K562 (cell line): ENCODE measurements around the gene CENPA. TPM values are rescaled to one million over a fixed set of nuclear protein-coding genes. Genes with fewer than 3 reads are reported as not detected.

Experiments used
- ATAC-seq: fragments of 200-7000 bp; cut with Tn5 transposase; 3 replicates; pipeline ENCODE4 v1.9.1; 2020; ENCODE audit warnings: moderate library complexity
- BruUV-seq: library from RNA; stranded (reverse); fragments of 400-500 nt; replicated peaks from 2 replicates; lab custom pipeline; 2021; lab: Mats Ljungman, UMichigan
- CTCF ChIA-PET: fragments of 300-600 bp; formaldehyde crosslinking; extraction: SDS; loops from one replicate; lab custom pipeline; 2021; ENCODE audit warnings: low intra/inter-chr PET ratio; lab: Yijun Ruan, JAX
- POLR2A ChIA-PET: fragments of 300-600, 350-650 bp; sonication (Branson Sonifier 250); formaldehyde crosslinking; extraction: SDS; loops from one replicate; lab custom pipeline; 2021; ENCODE audit warnings: antibody characterized with exemption, inconsistent platforms; lab: Yijun Ruan, JAX
- DNase-seq, 4 experiments: peaks; one replicate each; pipeline versions ENCODE4 v3.0.0 to v3.0.0-alpha.2; 2011 to 2018; ENCODE audit warnings: low spot score in 3 of 4, mixed read lengths in 3 of 4; ENCODE audit errors: extremely low read depth in 1 of 4
- FAIRE-seq: peaks from 2 replicates; lab custom pipeline; 2011; peaks lifted over from hg19 to GRCh38; lab: Jason Lieb, UNC
- H2AFZ ChIP-seq: 2 replicates; pipeline ENCODE4 v1.6.0; 2011; ENCODE audit warnings: low read depth, low read length, control low read depth, inconsistent platforms
- H3K27ac ChIP-seq: fragments of 200-600 bp; 3 replicates; pipeline ENCODE4 v1.8.0; 2011; ENCODE audit warnings: low read depth, mild to moderate bottlenecking, control low read depth, inconsistent platforms, low read length, moderate library complexity, mixed read lengths; ENCODE audit errors: extremely low read depth
- H3K27me3 ChIP-seq, 2 experiments: fragments of 300-600 bp in 1 of 2; 2 replicates in 1 of 2; 3 replicates in 1 of 2; pipeline versions ENCODE4 v1.6.0 to v1.8.0; 2011; ENCODE audit warnings: inconsistent platforms in 2 of 2, low read length in 2 of 2, mild to moderate bottlenecking in 1 of 2, mixed read lengths in 1 of 2, moderate library complexity in 1 of 2; ENCODE audit not compliant: control insufficient read depth in 2 of 2, insufficient read depth in 2 of 2
- H3K36me3 ChIP-seq: fragments of 300-600 bp; 3 replicates; pipeline ENCODE4 v1.8.0; 2011; ENCODE audit warnings: mild to moderate bottlenecking, low read length, inconsistent platforms; ENCODE audit not compliant: control insufficient read depth, insufficient read depth
- H3K4me1 ChIP-seq, 2 experiments: fragments of 200-600 bp in 1 of 2; replicated peaks in 1 of 2; 2 replicates in 1 of 2; 3 replicates in 1 of 2; pipeline versions ENCODE4 v1.5.1 to v1.8.0; 2011; ENCODE audit warnings: inconsistent platforms in 2 of 2, low read length in 2 of 2, mild to moderate bottlenecking in 1 of 2, mixed read lengths in 1 of 2, moderate library complexity in 1 of 2; ENCODE audit not compliant: control insufficient read depth in 2 of 2, insufficient read depth in 2 of 2
- H3K4me2 ChIP-seq: 2 replicates; pipeline ENCODE4 v1.6.1; 2011; ENCODE audit warnings: low read length, control low read depth, inconsistent platforms, mixed read lengths; ENCODE audit not compliant: insufficient read depth
- H3K4me3 ChIP-seq: fragments of 200-600 bp; sonication (generic), shearing (Covaris generic); 2 replicates; pipeline ENCODE4 v1.5.1; 2016; ENCODE audit warnings: control low read depth, inconsistent platforms
- H3K79me2 ChIP-seq: fragments of 200-600 bp; 3 replicates; pipeline ENCODE4 v1.8.0; 2011; ENCODE audit warnings: low read length, inconsistent platforms; ENCODE audit not compliant: control insufficient read depth, insufficient read depth
- H3K9ac ChIP-seq, 2 experiments: 2 replicates each; pipeline versions ENCODE4 v1.6.0 to v1.6.1; 2011; ENCODE audit warnings: low read depth in 2 of 2, low read length in 2 of 2, control low read depth in 1 of 2, inconsistent platforms in 1 of 2, mild to moderate bottlenecking in 1 of 2, mixed read lengths in 1 of 2; ENCODE audit not compliant: insufficient read depth in 1 of 2
- H3K9me1 ChIP-seq: one replicate; pipeline ENCODE4 v1.6.0; 2011; ENCODE audit warnings: inconsistent platforms, mild to moderate bottlenecking, low read length, moderate library complexity; ENCODE audit not compliant: control insufficient read depth, insufficient read depth
- H3K9me3 ChIP-seq: replicated peaks from 2 replicates; pipeline ENCODE4 v1.5.1; 2011; ENCODE audit warnings: low read depth, low read length, inconsistent platforms; ENCODE audit not compliant: control insufficient read depth, insufficient read depth
- H4K20me1 ChIP-seq: replicated peaks from 2 replicates; pipeline ENCODE4 v1.6.1; 2011; ENCODE audit warnings: low read length, inconsistent platforms, mixed read lengths; ENCODE audit not compliant: control insufficient read depth, insufficient read depth
- CC2D1A ChIP-seq: fragments of 450-650 bp; IDR thresholded peaks from 2 replicates; pipeline ENCODE4 v1.6.1; 2017; ENCODE audit warnings: mild to moderate bottlenecking
- GATA2 ChIP-seq: sonication (generic); formaldehyde crosslinking; IDR thresholded peaks from 2 replicates; pipeline ENCODE4 v1.4.0; 2020; ENCODE audit warnings: mild to moderate bottlenecking, missing genetic modification reagents
- NFYB ChIP-seq: IDR thresholded peaks from 2 replicates; pipeline ENCODE4 v1.6.1; 2011; ENCODE audit warnings: mild to moderate bottlenecking, moderate library complexity; ENCODE audit not compliant: insufficient read length; ENCODE audit errors: extremely low read depth
- RCOR1 ChIP-seq, 2 experiments: IDR thresholded peaks; 2 replicates each; pipeline ENCODE4 v1.6.1; 2012; ENCODE audit warnings: low read depth in 2 of 2, low read length in 2 of 2, borderline replicate concordance in 1 of 2, improper control_type of control experiment in 1 of 2
- SMC3 ChIP-seq: conservative IDR thresholded peaks from 2 replicates; pipeline ENCODE4 v1.6.1; 2011; ENCODE audit warnings: low read depth, low read length, improper control_type of control experiment; ENCODE audit not compliant: insufficient read depth
- TBL1XR1 ChIP-seq, 2 experiments: IDR thresholded peaks; 2 replicates each; pipeline ENCODE4 v1.6.1; 2012; ENCODE audit warnings: improper control_type of control experiment in 2 of 2, low read length in 2 of 2, mild to moderate bottlenecking in 1 of 2
- TEAD4 ChIP-seq, 2 experiments: sonication (generic) in 1 of 2; formaldehyde crosslinking in 1 of 2; IDR thresholded peaks; 2 replicates each; pipeline versions ENCODE4 v1.6.1 to v1.8.0; 2012 to 2022; ENCODE audit warnings: borderline replicate concordance in 1 of 2, inconsistent platforms in 1 of 2, low read length in 1 of 2, mild to moderate bottlenecking in 1 of 2, missing genetic modification reagents in 1 of 2
- ZNF232 ChIP-seq: sonication (generic); formaldehyde crosslinking; IDR thresholded peaks from 2 replicates; pipeline ENCODE4 v1.8.0; 2022; ENCODE audit warnings: mild to moderate bottlenecking, missing genetic modification reagents
- WGBS: fragments of 100-300 bp; shearing (Covaris generic); methylation state at CpG from one replicate; pipeline ENCODE4 v1.1.6; 2016; ENCODE audit warnings: low coverage, mixed read lengths; ENCODE audit not compliant: insufficient coverage; ENCODE audit errors: missing lambda C conversion rate; 5-methylcytosine and 5-hydroxymethylcytosine counted together
- in situ Hi-C: fragments of 300-500 bp; cut with MboI; formaldehyde crosslinking; loops from 4 replicates; pipeline ENCODE4 v1.15.0; 2018; ENCODE audit warnings: inconsistent platforms, mixed read lengths
- intact Hi-C: fragments of 100-400 bp; cut with micrococcal nuclease; formaldehyde crosslinking; loops from 2 replicates; pipeline ENCODE4 v1.14.2; 2022
- polyA plus RNA-seq, 8 experiments: library from polyadenylated mRNA; depleted of rRNA in 4 of 8; stranded (reverse) in 5 of 8; unstranded in 3 of 8; fragments of >200 nt; fragmentation: Nextera tagmentation in 2 of 8; fragmentation: Illumina TruSeq in 1 of 8; extraction: Ambion mirVana in 2 of 8; extraction: Trizol in 1 of 8; gene quantifications; 2 replicates each; pipeline versions ENCODE4 v1.2.1 to v1.2.3, GENCODE V29; 2011 to 2014; ENCODE audit warnings: inconsistent platforms in 1 of 8, missing spikeins in 1 of 8
- total RNA-seq, 7 experiments: library from RNA; depleted of rRNA in 6 of 7; stranded (reverse); fragments of >200 nt in 6 of 7; fragmentation: Illumina TruSeq in 2 of 7; extraction: Trizol in 2 of 7; gene quantifications; 2 replicates each; pipeline versions ENCODE4 v1.2.1 to v1.2.3, GENCODE V29; 2011 to 2021; ENCODE audit warnings: low replicate concordance in 1 of 7
- TF ChIP-seq, protein P1 (sequence below): fragments of 450-650 bp; formaldehyde crosslinking; IDR thresholded peaks from 2 replicates; pipeline ENCODE4 v1.4.0; 2020; ENCODE audit warnings: mild to moderate bottlenecking, moderate library complexity

The CENPA gene
- total and polyA plus RNA-seq, 9 of the 15 experiments (the other 6 are each of a cell fraction or from before 2014, with no cell fraction given): 11.3 to 61.7 (median 44.7) TPM

GRCh38 chr2:26745609-26746327 is 40.1 kb upstream of the CENPA start:
- Histone ChIP-seq H2AFZ (no peak overlapping the region), H3K27me3 (0 out of 5 replicates have a peak, but pooled peaks cover 0 to 5% of the 10 kb centered on the region in 2 experiments), H3K36me3 (no peaks in the 10 kb centered on the region), H3K4me1 (peaks cover 9 to 14% of the 10 kb centered on the region in 2 experiments), H3K4me3 (no peak overlapping the region), H4K20me1 (no peaks in the 10 kb centered on the region), H3K9me3 (no peaks in the 10 kb centered on the region), H3K4me2 (no peak overlapping the region), H3K79me2 (no peaks in the 10 kb centered on the region), H3K9me1 (no peaks in the 10 kb centered on the region), H3K9ac (no peak overlapping the region), H3K27ac (no peak overlapping the region)
- ChIA-PET CTCF (interaction anchor here (0.6 to 4.3 kb wide), 8 partner anchors 10 to 273 kb away, joined by 3 to 46 read pairs (median 4); no protein-coding TSS in a partner anchor), POLR2A (interaction anchor here (0.9 to 1.1 kb wide), 2 partner anchors 11 to 172 kb away, joined by 3 to 4 read pairs; no protein-coding TSS in a partner anchor)
- FAIRE-seq (peak; percentile 95), DNase-seq (peak; percentile 78 to 90 (median 83)), ATAC-seq (peak; percentile 93)
- no TSS peak for BruUV-seq
- intact Hi-C loops: loop anchor here (1.0 to 10.0 kb wide), 2 partner anchors 140 to 241 kb away; no protein-coding TSS in a partner anchor
- in situ Hi-C loops: no loop called here
- 17% methylated on average over 9 of the region's 9 CpGs for WGBS
- TF ChIP-seq SMC3 (peak; percentile 93), ZNF232 (CRISPR knock-in tag) (no peak), TBL1XR1 (IDR thresholded peaks at IDR 0.05; ENCODE audit: low read length in 2 of 2) (0 out of 4 replicates have a peak, but pooled peaks of 1 of the 2 experiments have one; percentile 8), RCOR1 (IDR thresholded peaks at IDR 0.05; ENCODE audit: borderline replicate concordance in 1 of 2, low read depth in 2 of 2, low read length in 2 of 2) (peak in 1 of 2 experiments; percentile 70; a peak in 1 of 4 replicates), NFYB (no peak), GATA2 (CRISPR knock-in tag) (peak; percentile 81), TEAD4 (IDR thresholded peaks at IDR 0.05; ENCODE audit: low read length) (0 out of 2 replicates have a peak, but pooled peaks have one; percentile 16), TEAD4 (CRISPR knock-in tag; IDR thresholded peaks at IDR 0.05; ENCODE audit: borderline replicate concordance) (no peak), CC2D1A (peak; percentile 63; the same call in 1 of the 2 replicates)
- TF ChIP-seq, protein P1, sequence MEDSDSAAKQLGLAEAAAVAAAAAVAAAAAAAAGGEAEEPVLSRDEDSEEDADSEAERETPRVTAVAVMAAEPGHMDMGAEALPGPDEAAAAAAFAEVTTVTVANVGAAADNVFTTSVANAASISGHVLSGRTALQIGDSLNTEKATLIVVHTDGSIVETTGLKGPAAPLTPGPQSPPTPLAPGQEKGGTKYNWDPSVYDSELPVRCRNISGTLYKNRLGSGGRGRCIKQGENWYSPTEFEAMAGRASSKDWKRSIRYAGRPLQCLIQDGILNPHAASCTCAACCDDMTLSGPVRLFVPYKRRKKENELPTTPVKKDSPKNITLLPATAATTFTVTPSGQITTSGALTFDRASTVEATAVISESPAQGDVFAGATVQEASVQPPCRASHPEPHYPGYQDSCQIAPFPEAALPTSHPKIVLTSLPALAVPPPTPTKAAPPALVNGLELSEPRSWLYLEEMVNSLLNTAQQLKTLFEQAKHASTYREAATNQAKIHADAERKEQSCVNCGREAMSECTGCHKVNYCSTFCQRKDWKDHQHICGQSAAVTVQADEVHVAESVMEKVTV (CRISPR knock-in tag): peak; percentile 92
